ENCODE results near the gene MAGI2. TPM values are rescaled to one million over a fixed set of nuclear protein-coding genes. Genes with fewer than 3 reads are reported as not detected.

Gene MAGI2
- total RNA-seq, 1 experiment from 2014 or later: 14.3 TPM

GRCh38 chr7:78062214-78062613 lies 1391.3 kb downstream of the MAGI2 start:
- no CpG with 5 or more reads among the region's 3 CpGs for WGBS (ENCODE audit: extremely low coverage, insufficient read length, low lambda C conversion rate)
- no peak overlapping the region for H2BK20ac ChIP-seq (ENCODE audit: low read depth, low read length, poor library complexity, severe bottlenecking)
- H3K27ac Mint-ChIP-seq: no peak overlapping the region

More at GRCh38 chr7:78062214-78062613, 1391.3 kb downstream of the MAGI2 start:
- Mint-ChIP-seq H3K4me1 (peaks cover 4 to 7% of the 10 kb centered on the region in 2 experiments), H3K4me3 (no peak overlapping the region), H3K27me3 (ENCODE audit: low read depth) (no peaks in the 10 kb centered on the region), H3K36me3 (ENCODE audit: insufficient read depth in 1 of 3, low read depth in 3 of 3) (no peaks in the 10 kb centered on the region), H3K9me3 (no peaks in the 10 kb centered on the region)
- Histone ChIP-seq H3K56ac (ENCODE audit: insufficient read length, low read depth, low read length) (no peak overlapping the region), H3T11ph (ENCODE audit: low read length) (no peak overlapping the region), H4K8ac (replicated peaks; ENCODE audit: insufficient read length, low read depth, low read length) (no peak overlapping the region), H3K23ac (ENCODE audit: insufficient read length, low read depth, low read length) (no peak overlapping the region), H3K27ac (ENCODE audit: insufficient read length, low read depth, low read length) (no peak overlapping the region), H2AFZ (ENCODE audit: low read length) (no peak overlapping the region), H3K27me3 (ENCODE audit: insufficient read depth, low read length) (no peaks in the 10 kb centered on the region), H2AK5ac (ENCODE audit: insufficient read length, low read length) (no peak overlapping the region), H3K14ac (ENCODE audit: insufficient read depth, low read length) (no peak overlapping the region), H3K4me2 (ENCODE audit: insufficient read depth, insufficient read length, low read length) (no peak overlapping the region), H2BK15ac (ENCODE audit: low read depth, low read length) (no peak overlapping the region), H3K4ac (ENCODE audit: low read depth, low read length) (no peak overlapping the region), H4K5ac (ENCODE audit: insufficient read length, low read depth, low read length) (no peak overlapping the region), H4K91ac (ENCODE audit: insufficient read length, low read depth, low read length) (no peak overlapping the region), H3K9me3 (ENCODE audit: control insufficient read depth, low read depth, low read length) (no peaks in the 10 kb centered on the region), H3K23me2 (ENCODE audit: insufficient read length, low read depth, low read length, poor library complexity, severe bottlenecking) (no peaks in the 10 kb centered on the region), H3K79me1 (ENCODE audit: insufficient read depth, low read depth, low read length, poor library complexity, severe bottlenecking) (no peaks in the 10 kb centered on the region), H3K18ac (ENCODE audit: insufficient read length, low read depth, low read length) (no peak overlapping the region), H3K4me1 (ENCODE audit: insufficient read depth, low read length) (no peaks in the 10 kb centered on the region), H3K9ac (ENCODE audit: extremely low read depth, insufficient read length, low read length) (no peak overlapping the region), H3K79me2 (ENCODE audit: insufficient read depth, low read length) (no peaks in the 10 kb centered on the region), H4K20me1 (ENCODE audit: control insufficient read depth, insufficient read depth, insufficient read length) (no peaks in the 10 kb centered on the region), H2BK5ac (ENCODE audit: insufficient read length, low read length) (no peak overlapping the region), H2BK120ac (ENCODE audit: low read depth, low read length, poor library complexity, severe bottlenecking) (no peak overlapping the region), H2BK12ac (ENCODE audit: insufficient read length, low read depth, low read length) (no peak overlapping the region)
- TF ChIP-seq CTCF (conservative IDR thresholded peaks at IDR 0.05): no peak
- DNase-seq: no peak
